ENCODE results near the gene CFAP54.

DNA sequence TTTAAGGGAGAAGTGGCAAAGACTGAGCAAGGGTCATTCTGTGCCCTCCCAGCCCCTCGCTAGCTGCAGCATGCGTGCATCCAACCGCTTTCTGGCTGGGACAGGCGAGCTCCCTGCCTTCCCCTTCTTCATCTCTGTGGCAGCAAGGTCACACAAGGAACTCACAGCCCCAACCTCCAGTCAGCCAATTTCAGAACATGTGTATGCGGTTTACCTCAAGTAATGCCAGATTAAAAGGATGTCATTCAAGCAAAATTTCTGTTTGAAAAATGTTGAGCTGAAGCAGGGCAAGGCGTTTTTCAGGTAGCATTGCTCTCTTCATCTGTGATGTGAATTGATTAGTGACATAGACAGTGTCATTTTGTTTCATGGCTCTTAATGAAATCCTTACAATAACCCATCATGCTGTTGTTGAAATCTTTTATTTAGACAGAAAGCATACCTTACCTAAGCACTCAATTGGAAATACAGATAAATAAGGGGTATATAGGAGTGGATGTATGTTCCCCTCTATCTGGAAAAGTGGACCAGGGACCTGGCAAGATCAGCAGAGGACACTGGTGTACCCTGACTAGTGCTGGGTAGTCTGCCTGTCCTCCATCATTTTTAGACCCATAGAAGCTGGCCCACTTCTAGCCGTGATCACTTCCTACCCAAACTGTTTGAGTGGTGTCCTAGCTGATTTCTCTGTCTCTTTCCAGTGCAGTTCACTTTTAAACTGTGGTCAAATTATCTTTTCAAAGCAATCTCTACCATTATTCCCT lies 334.9 kb downstream of the CFAP54 start:
- TF ChIP-seq, protein P1, sequence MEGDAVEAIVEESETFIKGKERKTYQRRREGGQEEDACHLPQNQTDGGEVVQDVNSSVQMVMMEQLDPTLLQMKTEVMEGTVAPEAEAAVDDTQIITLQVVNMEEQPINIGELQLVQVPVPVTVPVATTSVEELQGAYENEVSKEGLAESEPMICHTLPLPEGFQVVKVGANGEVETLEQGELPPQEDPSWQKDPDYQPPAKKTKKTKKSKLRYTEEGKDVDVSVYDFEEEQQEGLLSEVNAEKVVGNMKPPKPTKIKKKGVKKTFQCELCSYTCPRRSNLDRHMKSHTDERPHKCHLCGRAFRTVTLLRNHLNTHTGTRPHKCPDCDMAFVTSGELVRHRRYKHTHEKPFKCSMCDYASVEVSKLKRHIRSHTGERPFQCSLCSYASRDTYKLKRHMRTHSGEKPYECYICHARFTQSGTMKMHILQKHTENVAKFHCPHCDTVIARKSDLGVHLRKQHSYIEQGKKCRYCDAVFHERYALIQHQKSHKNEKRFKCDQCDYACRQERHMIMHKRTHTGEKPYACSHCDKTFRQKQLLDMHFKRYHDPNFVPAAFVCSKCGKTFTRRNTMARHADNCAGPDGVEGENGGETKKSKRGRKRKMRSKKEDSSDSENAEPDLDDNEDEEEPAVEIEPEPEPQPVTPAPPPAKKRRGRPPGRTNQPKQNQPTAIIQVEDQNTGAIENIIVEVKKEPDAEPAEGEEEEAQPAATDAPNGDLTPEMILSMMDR (IDR thresholded peaks at IDR 0.05): no peak
- no peak for TF ChIP-seq POLR2A (IDR thresholded peaks at IDR 0.05)

Measured in uterus (tissue), 2 donors.